Pons (tissue), 1 donor: ENCODE measurements around the gene LATS1.
A peak's percentile ranks its signal among the peaks of the same experiment; 100 is the strongest.
"Not testable (repeated sequence)": the region's sequence is repeated elsewhere in the genome, so short reads cannot be mapped to it uniquely, and the experiment has no call there.

Experiments used
- DNase-seq: peaks from one replicate; pipeline ENCODE4 v3.0.0-alpha.2; 2016; ENCODE audit warnings: low spot score

LATS1 gene

DNA sequence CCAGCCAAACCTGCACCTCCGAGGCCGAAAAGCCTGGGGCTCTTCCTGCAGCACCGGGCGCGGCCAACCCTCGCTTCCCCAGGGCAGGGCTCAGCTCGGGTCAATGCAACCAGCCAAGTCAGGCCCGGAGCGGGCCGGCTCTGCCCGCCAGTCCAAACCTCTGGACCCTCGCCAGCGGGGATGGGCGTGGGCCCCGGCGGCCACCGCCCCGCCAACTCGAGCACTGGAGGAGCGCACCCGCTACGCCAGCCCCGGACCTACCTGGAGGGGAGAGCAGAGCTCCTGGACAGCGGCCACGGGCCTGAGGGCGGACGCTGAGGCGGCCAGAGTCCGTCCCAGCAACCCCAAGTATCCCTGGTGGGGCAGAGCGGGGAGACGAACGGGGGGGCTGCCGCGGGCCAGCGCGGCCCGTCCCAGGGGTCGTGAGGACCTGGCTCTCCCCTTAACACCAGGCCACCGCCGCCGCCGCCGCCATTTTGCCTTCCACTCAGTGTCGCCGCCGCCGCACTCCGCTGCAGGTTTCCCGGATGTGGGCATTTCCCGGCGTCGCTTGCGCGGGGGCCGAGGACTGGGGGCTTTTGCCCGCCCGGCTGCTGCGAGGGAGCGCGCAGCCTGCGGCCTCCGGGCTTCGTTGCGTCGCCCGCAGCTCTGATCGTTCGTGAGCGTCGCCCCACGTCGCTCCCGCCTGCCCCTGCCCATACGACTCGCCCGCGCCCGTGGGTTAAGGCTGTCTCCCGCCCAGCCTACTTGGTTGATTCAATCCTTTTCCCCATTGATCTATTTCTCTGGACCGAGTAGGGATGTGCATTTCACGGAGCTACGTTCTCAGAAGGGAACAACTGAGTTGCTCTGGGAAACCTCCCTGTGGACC lies at the start of gene LATS1:
TSS of gene LATS1 (minus strand) at position 514 of the 871 bp plus-strand sequence. CDS start 15,975 bp downstream, outside the sequence.
- DNase-seq: peak; percentile 60

DNA sequence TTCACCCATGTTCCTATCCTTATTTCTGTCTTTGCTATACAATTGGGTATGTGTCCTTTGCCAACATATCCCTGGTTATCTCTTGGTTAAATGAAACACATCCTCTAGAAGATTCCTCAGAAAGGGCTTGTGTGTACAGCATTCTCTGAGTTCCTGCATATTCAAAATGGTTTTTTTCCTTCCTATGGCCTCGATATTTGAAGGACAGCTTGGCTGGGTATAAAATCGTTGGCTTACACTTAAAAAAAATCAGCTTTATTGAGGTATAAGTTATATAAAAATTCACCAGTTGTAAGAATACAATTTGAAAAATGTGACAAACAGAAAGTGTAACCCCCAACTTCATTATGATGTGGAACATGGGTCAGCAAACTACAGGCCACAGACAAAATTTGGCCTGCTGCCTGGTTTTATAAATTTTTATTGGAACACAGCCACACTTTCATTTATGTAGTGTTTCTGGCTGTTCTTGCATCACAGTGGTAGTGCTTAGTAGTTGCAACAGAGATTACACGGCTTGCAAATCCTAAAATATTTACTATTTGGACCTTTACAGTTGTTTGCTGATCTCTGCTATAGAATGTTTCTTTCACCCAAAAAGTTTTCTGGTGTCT lies 48.4 kb upstream of the LATS1 start:
- no peak for DNase-seq

DNA sequence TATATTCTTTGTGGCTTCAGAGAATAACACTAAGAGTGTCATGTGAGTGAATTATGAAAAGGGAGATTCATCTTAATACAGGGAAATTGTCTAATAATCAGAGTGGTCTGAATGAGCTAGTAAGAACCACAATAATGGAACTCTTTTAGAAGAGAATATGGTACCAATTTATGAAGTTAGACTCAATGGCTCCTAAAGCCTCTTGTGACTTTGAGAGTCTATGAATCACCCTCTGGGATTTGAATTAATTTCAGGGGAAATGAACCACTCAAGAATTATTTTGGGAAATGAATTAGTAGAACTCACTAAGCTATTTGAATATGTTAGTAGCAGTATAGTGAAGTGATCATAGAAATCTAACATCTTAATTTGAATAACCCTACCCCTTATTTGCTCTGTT lies 46.0 kb upstream of the LATS1 start:
- no peak for DNase-seq

DNA sequence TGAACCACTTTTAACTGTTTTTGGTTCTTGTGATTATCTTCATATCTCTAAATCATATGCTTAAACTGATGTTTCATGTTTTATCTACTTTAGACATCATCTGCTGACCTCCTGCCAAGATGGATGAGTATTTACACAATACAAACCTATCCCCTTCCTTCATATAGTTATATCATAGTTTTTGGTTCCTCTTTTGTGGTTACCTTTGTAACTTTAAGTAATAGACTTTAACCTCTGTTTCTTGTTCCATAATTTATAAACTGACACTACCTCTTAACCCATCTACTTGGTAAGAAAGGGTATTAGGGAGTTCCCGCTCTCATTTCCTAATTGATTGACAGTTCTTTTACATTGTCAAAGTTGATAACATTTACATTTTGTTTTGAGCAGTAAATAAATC lies 43.5 kb upstream of the LATS1 start:
- no peak for DNase-seq

DNA sequence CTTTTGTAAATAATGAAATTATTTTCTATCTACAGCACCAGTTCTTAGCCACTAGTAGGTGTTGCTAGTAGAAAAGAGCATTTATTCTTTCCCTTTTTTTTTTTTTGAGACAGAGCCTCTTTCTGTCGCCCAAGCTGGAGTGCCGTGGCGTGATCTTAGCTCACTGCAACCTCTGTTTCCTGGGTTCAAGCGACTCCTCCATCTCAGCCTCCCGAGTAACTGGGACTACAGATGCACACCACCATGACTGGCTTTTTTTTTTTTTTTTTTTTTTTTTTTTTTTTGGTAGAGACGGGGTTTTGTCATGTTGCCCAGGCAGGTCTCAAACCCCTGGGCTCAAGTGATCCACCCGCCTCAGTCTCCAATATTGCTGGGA lies 38.3 kb upstream of the LATS1 start:
- no peak for DNase-seq

DNA sequence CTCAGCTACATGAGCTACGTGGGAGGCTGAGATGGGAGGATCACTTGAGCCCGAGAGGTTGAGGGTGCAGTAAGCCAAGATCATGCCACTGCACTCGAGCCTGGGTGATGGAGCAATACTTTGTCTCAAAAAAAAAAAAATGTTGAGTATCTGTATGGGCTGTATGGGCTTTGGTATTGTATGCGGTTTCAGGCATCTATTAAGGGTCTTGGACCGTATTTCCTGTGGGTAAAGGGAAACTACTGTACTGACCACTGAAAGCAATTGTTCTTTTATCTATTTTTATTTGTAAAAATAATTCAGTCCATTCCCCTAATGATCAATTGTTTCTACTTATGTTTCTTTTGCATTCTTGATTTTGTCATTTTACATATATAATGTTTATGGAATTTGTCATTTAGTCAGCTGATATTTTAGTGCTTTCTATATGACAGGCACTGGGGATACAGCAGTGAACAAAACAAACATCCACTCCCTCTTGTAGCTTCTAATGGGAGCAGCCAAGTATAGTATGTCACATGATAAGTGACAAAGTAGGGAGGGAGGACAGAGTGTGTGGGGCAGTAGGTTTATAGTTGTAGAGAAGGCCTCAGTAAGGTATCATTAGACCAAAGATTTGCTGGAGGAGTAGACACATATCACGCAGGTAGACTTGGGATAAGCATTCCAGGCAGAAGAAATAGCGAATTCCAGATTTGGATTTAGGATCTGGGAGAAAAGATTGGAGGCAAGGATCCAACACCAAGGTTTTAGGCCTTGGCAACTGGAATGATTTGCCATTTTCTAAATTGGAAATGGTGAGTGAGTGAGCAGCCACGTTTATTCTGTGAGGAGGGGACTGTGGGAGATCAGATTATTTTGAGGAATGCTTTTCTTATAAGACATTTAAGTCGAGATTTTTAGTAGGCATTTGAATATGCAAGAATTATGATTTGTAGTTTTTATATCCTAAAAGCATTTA lies 37.7 kb upstream of the LATS1 start:
- DNase-seq: peak; percentile 84

DNA sequence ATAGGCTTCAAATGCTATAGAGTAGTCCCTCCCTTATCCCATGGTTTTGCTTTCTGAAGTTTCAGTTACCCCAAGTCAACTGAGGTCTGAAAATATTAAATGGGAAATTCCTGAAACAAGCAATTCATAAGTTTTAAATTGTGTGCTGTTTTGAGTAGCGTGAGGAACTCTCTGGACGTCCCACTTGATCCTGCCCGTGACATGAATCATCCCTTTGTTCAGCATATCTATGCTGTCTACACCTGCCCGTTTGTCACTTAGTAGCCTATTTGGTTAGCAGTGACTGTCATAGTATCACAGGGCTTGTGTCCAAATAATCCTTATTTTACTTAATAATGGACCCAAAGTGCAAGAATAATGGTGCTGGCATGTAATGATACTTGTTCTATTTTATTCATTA lies 36.6 kb upstream of the LATS1 start:
- DNase-seq: peak; percentile 32

DNA sequence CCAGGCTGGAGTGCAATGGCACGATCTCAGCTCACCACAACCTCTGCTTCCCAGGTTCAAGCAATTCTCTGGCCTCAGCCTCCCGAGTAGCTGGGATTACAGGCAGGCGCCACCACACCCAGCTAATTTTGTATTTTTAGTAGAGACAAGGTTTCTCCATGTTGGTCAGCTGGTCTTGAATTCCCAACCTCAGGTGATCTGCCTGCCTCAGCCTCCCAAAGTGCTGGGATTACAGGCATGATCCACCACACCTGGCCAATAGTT lies 35.4 kb upstream of the LATS1 start:
- DNase-seq: not testable (repeated sequence)

DNA sequence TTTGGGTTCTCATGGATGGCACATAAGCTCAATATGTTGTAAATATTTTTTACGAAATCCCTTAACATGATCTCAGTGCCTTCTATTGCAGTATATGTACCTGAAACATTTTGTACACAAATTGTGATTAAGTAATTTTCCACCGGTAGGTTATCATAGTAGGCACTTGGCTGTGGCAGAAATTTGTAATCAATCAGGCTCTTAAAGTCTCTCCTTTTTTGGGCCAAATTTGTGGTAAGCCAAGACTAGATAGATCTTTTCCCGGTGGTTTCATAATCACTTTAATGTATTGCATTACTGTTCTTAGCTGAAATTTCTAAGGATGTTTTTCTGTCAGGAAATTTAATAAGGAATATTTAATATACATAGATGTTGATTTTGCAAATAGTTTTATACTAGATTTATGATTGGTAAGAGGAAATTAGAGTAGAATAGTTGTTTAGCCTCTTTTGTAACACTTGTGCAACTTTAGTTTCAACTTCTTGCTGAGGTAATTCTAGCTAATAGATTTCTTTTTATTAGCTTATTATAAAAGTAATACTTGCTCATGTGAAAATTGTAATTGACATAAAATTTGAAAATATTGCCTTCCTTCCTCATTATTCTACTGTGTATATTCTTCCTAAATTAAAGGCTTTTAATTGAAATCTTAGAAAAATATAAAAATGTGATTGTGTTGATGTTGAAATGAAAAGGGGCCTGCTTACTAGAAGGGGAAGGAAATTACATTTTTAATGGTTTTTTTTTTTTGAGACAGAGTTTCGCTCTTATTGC lies 34.9 kb upstream of the LATS1 start:
- DNase-seq: no peak

DNA sequence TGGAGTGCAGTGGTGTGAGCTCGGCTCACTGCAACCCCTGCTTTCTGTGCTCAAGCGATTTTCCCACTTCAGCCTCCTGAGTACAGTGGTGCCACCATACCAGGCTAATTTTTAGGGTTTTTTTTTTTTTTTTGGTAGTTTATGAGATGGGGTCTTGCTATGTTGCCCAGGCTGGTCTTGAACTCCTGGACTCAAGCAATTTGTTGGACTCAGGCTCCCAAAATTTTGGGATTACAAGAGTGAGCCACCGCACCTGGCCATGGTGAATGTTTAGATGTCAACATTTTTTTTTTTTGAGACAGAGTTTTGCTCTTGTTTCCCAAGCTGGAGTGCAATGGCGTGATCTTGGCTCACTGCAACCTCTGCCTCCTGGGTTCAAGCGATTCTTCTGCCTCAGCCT lies 34.0 kb upstream of the LATS1 start:
- not testable (repeated sequence) for DNase-seq

DNA sequence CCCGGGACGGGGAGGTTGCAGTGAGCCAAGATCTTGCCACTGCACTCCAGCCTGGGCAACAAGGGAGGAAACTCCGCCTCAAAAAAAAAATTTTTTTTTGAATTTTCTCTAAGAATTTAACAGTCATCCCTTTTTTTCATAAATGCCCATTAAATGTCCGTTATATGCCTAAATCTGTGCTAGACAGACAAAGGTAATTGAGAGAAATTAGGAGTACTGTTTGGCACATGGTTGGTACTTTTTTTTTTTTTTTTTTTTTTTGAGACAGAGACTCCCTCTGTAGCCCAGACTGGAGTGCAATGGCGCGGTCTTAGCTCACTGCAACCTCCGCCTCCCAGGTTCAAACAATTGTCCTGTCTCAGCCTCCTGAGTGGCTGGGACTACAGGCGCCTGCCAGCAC lies 33.3 kb upstream of the LATS1 start:
- no peak for DNase-seq

DNA sequence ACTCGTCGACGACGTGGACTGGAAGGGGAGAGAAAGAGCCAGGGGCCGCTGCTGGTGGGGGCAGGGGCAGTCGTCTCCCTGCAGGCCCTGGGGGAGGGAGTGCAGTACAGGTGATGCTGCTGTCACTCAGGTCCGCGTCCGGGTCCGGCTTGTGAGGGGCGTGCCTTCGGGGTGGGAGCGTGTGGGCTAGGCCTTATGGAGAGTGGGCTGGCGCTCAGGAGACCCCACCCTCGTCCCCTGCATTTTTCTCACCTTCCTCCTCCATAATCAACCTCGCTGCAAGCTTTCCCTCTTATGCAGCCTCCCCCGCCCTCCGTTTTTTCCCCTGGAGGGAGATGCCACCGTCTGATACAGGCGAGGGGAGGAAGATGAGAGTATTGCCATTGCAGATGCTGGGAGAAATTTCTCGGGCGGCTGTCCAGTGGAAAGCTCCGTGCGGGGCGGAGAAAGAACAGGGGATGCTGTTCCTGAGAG lies 32.3 kb upstream of the LATS1 start:
- no peak for DNase-seq

DNA sequence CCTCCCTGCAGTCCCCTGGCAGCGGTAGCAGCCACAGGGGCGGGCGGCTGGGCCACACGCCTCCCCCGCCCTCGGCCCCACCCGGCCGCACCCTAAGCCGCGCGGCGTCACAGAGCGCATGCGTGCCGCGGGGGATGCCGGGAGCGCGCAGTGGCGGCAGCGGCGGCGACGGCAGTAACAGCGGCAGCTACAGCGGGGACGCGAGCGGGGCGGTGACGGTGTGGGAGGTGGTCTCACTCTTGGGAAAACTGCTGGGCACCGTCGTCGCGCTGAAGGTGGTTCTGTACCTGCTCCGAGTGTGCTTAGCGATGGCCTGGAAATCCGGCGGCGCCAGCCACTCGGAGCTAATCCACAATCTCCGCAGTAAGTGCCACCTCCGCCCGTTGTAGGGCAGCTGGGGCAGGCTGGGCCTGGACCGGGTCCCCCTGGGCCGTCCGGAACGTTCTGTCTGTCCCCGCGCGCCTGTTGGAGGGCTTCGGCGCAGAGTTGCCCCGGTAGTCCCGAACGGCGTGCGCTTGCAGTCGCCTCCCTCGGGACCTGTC lies 31.8 kb upstream of the LATS1 start, which contains the start of gene PCMT1:
TSS of gene PCMT1 (plus strand) at position 148 of the 542 bp plus-strand sequence. CDS start at position 309, 161 bp downstream.
- peak; percentile 85 for DNase-seq

DNA sequence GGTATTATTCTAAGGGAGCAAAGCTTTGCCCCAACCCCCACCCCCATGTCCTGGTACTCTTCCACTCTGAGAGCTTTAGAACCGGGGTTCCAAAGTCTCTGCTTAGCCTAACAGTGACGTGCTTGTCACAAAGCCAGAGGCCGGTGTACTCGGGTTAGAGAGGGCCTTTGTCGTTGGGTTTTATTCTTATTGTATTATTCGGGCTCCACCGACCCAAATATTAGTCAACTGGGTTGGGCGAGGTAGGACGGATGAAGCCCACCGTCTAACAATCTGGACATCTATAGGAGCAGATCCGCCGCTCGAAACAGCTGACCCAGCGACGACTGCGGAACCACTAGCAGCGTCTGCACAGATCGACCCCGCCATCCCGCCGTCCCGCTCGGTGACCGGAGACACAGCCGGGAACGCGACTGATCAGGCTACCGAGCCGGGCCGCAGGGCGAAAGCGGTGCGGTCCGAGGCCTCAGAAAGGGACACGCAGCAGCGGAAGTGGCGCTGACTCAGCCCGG lies 31.2 kb upstream of the LATS1 start:
- not testable (repeated sequence) for DNase-seq

DNA sequence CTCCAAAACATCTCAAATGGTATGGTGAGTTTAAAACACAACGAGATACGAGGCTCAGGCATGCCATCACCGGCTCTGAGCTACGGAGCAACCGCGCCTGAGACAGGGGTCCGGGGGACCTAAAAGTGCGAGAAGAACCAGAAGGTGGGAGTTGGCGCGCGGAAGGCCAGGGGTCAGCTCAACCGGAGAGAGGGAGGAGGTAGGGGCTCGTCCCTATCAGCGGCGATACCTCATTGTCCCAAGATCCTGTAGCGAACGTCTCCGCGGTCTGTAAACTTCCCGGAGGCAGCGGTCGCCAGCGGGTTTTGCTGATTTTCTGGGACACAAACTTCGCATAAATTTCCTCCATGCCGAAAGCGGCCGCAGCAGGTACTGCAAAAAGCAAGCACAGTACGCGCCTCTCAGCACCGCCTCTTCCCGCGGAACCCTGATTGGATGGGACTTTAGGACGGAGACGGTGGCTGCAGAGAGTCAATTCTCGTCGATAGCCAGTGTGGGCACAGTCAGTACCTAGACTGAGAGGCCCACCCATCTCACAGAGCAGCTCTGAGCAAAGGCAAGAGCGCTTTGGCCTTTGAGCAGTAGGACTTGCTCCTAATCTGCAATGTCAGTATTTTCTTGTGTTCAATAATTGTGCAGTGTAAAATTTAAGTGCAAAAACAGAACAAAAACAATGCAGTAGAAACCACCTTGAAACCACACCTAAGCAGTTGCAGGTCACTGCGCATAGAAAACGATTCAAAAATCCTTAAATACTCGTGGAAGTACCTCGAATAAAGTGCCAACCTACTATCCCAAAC lies 28.4 kb upstream of the LATS1 start, which contains the start of gene NUP43:
TSS of gene NUP43 (minus strand) at position 383 of the 800 bp plus-strand sequence. CDS start at position 349, 34 bp downstream.
- DNase-seq: peak; percentile 90

DNA sequence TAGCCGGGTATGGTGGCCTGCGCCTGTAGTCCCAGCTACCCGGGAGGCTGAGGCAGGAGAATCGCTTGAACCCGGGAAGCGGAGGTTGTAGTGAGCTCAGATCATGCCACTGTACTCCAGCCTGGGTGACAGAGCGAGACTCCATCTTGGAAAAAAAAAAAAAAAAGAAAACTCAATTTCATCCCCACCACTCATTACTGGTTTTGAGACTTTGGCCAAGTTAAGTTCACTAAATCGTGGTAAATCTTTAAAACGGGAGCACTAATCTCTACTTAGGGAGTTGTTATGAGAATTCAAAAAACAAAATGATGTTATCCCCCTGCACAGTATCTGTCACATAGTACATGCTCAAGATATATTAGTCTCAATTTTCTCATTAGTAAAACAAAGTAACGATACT lies 27.4 kb upstream of the LATS1 start:
- not testable (repeated sequence) for DNase-seq

DNA sequence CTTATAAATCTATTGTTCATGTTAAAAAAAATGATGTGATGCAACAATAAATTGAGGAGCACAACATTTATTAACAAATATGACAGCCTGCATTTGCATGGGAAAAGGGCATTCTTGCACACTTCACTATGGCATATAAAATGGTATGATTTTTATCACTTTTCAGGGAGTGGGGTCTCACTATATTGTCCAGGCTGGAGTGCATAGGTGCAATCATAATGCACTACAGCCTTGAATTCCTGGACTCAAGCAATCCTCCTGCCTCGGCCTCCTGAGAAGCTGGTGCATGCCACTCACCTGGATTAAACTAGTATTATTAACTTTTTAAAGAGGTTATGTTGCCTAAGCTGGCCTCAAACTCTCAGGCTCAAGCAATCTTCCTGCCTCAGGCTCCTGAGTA lies 17.0 kb upstream of the LATS1 start:
- DNase-seq: no peak

DNA sequence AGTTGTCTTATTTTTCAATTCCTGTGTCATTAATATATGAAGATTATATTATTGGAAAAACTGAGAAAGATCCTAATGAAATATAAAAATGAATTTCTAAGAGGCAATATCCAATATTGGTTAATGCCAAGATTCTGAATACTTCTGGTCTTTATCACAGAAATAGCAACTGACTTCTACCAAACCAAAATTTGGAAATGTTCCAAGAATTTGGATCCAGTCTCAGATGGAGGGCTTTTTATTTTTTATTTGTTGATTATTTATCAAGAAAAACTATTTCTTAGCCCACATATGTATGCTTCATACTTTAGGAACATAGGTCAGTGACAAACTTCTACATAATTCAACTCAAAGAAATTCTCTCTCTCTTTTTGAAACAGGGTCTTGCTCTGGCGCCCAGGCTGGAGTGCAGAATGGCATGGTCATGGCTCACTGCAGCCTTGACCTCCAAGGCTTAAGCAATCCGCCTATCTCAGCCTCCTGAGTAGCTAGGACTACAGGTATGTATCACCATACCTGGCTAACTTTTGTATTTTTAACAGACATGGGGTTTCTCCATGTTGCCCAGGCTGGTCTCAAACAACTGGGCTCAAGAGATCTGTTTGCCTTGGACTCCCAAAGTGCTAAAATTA lies 15.3 kb upstream of the LATS1 start:
- no peak for DNase-seq

DNA sequence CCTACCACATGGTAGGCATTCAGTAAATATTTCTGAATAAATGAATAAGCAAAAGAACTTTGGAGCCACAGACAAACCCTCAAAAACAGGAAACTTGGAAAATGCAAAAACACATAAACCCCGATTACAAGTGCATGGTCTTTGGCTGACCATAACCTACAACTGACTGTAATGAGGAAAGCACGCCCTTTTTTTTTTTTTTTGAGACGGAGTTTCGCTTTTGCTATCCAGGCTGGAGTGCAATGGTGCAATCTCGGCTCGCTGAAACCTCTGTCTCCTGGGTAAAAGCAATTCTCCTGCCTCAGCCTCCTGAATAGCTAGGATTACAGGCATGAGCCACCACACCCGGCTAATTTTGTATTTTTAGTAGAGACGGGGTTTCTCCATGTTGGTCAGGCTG lies 11.9 kb upstream of the LATS1 start:
- DNase-seq: no peak
